NCI-H1694 (cell line): ENCODE results near the gene SGTA.

Experiments used
- DNase-seq: peaks from one replicate; lab custom pipeline; 2025; lab: John Stamatoyannopoulos, UW

Gene SGTA

GRCh38 chr19:2770055-2771013 is 12.7 kb downstream of the SGTA start:
- DNase-seq: peak; percentile 43

- DNase-seq: no peak
Measured at GRCh38 chr19:2769218-2769617, 13.9 kb downstream of the SGTA start.

DNA sequence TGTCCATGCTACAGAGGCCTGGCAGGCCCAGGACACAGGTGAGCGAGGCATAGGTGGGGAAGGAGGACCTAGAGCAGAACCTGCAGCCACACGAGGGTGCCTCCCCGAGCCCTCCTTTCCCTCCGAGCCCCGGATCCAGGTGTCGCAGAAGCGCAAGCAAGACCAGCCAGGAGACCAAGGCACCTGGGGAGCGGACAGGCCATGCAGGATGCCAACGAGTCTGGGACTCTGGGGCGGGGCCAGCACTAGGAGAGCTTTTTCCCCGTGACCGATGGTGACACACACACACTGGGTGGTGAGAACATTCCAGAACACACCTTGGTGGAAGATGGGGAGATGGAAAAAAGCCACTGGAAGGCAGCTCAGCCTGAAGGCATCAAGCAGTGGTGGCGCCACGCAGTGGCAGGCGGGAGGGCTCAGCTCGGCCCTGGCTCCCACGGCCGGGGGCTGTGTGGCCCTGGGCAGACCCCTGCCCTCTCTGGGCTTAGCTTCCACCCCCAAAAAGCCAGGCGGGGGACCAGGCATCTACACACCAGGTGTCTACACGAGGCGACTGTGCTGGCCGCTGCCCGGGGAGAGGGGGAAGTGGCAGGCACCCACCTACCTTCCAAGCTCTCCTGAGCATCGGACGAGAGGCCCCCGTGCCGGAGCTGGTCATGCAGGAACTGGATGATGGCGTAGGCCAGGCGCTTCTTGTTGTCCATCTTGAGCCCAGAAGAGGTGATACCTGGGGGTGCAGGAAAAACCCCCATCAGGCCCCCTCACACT is 14.5 kb downstream of the SGTA start:
- no peak for DNase-seq

DNA sequence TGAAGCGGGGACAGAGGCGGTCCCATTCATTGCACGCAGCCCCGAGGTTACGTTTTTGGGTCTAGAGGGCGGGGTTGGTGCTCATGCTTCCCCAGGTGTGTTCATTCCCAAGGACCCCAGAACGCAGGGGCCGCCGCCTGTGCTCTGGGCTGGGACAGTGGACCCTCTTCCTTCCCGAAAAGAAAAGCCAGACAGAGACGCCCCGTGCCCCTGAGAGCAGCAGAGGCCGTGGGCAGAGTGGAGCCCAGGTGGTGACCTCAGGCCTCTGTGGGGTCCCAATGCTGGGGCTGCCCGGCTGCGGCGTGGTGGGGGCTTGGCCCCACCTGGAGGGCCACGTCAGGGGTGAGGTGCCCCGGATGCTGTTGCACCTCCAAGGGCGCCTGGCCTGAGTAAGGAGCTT is 15.4 kb downstream of the SGTA start:
- no peak for DNase-seq

- no peak for DNase-seq
Measured at GRCh38 chr19:2766594-2767372, 16.3 kb downstream of the SGTA start.

DNA sequence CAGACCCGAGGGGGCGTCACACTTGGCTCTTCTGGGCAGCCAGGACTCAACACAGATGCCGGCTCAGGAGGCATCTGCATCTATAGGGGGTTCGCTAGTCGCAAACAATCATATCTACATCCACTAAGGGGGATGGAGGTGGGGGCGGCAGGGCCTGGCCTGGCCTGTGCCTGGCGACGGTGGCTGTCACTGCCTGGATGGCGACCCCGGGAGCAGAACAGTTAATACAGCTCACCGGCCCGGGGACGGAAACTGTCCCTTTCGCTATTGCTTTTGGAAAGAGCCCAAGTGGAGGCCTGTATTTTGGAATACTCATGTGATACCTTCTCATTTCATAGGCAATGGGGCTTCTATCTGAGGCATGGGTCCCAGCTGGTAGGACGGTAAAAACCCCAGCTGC is 17.7 kb downstream of the SGTA start:
- DNase-seq: no peak

GRCh38 chr19:2764945-2765344 is 18.1 kb downstream of the SGTA start:
- no peak for DNase-seq

- DNase-seq: no peak
Measured at GRCh38 chr19:2763687-2764086, 19.4 kb downstream of the SGTA start.

- no peak for DNase-seq
Measured at GRCh38 chr19:2762783-2763496, 20.1 kb downstream of the SGTA start.

DNA sequence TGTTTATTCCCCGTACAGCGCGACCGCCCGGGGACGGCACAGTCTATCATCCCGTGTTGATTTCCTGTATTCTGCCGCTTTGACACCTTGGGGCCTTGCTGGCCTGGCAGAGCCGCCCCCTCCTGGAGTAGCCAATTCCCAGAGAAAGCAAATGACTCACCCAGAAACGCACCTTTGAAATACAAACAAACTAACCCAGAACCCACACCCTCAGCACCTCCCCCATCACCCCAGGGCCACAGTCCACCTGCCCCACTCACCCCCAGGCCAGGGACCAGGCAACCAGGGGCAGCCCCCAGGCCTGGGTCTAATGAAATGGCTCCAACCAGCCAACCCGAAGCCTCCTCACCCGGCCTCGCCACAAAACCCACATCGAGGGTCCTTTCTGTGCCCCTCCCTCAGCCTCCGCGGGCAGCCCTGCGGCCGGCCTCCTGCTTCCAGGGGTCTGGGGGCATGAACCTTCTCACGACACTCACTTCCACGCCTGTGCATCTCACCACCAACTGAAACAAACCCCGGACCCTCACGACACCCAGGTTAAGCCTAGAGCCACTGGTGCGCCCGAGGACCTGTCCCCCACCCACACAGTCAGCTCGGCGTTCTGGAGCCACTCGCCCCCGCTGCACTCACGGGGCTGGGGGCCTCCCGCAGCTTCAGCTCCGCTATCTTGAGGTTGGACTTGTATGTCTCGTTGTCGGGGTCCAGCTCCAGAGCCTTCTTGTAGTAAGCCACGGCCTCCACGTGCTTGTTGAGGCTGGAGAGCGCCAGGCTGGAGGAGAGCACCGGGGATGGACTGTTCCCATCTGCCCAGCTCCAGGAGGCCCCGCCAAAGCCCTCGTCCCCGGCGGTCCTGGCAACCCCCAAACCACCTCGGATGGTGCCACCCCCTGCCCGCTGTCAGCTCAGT is 20.9 kb downstream of the SGTA start:
- no peak for DNase-seq

DNA sequence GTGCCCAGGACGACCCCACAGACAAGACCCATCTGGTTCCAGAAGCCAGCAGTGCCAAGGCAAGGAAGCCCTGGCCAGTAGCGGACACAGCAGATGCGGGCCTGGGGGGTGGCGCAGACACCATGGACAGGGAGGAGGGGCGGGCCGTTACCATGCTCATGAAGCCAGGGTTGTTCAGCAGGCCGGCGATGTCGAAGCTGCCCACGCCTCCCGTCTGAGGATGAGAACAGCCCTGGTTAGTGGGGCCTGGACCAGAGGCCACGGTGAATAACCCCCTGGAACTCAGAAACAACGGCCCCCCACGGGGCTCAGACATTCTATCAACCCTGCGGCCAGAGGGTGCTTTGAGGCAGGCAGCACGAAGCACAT is 21.8 kb downstream of the SGTA start:
- no peak for DNase-seq

DNA sequence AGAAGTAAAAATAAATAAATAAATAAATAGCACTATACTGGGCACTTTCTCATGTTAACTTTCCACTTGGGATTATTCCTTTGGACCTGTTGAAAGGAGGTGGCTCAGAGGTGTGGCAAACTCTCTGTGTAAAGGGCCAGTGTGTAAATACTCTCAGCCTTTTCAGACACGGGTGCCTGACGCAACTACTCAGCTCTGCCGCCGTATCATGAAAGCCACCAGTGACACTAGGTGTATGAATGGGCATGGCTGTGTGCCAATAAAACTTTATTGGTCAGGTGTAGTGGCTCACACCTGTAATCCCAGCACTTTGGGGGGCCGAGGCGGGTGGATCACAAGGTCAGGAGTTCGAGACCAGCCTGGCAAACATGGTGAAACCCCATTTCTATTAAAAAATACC is 23.1 kb downstream of the SGTA start:
- DNase-seq: no peak

DNA sequence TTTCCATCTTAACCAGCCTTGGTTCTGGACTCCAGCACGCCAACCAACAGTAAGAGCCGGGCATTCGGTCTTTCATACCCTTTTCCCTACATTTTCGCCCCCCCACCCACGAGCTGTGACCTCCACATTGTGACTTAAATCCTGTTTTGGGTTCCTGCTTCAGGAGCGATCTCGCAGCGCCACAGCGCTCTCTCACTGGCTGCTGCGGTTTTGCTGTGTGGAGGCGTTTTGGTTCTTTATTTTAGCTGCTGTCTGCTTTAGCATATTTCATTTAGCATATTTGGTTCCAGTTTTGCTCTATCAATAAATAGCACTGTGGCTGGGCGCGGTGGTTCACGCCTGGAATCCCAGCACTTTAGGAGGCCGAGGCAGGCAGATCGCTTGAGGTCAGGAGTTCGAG is 23.7 kb downstream of the SGTA start:
- DNase-seq: no peak

- no peak for DNase-seq
Measured at GRCh38 chr19:2758601-2759313, 24.3 kb downstream of the SGTA start.

- no peak for DNase-seq
Measured at GRCh38 chr19:2756921-2757881, 25.9 kb downstream of the SGTA start.

- DNase-seq: no peak
Measured at GRCh38 chr19:2756477-2756876, 26.6 kb downstream of the SGTA start.

- no peak for DNase-seq
Measured at GRCh38 chr19:2755811-2756210, 27.3 kb downstream of the SGTA start.

- DNase-seq: no peak
Measured at GRCh38 chr19:2755448-2755705, 27.7 kb downstream of the SGTA start.
